Activated CD4-positive, alpha-beta memory T cell treated with anti-CD3 and anti-CD28 coated beads for 36 hours (primary cell): Measurements from ENCODE around the gene TMEM145. TPM values are rescaled to one million over a fixed set of nuclear protein-coding genes. Genes with fewer than 3 reads are reported as not detected.
A peak's percentile ranks its signal among the peaks of the same experiment; 100 is the strongest.
"Not testable (repeated sequence)": the region's sequence is repeated elsewhere in the genome, so short reads cannot be mapped to it uniquely, and the experiment has no call there.

Source experiments
- CTCF ChIA-PET: fragments of 350-600 bp; sonication (Branson Sonifier 250); formaldehyde crosslinking; loops from one replicate; lab custom pipeline; 2021; ENCODE audit warnings: antibody characterized with exemption, inconsistent platforms; lab: Charles Lee
- POLR2A ChIA-PET: fragments of 350-600 bp; sonication (Branson Sonifier 250); formaldehyde crosslinking; loops from one replicate; lab custom pipeline; 2021; ENCODE audit warnings: antibody characterized with exemption; lab: Charles Lee
- DNase-seq: peaks from one replicate; pipeline ENCODE4 v3.0.0-alpha.2; 2020
- H3K27ac Mint-ChIP-seq: one replicate; pipeline ENCODE4 v1.8.0; 2021; ENCODE audit warnings: mixed read lengths
- H3K27me3 Mint-ChIP-seq: one replicate; pipeline ENCODE4 v1.8.0; 2021; ENCODE audit warnings: mixed read lengths
- H3K36me3 Mint-ChIP-seq: one replicate; pipeline ENCODE4 v1.8.0; 2021; ENCODE audit warnings: mixed read lengths
- H3K4me1 Mint-ChIP-seq: one replicate; pipeline ENCODE4 v1.8.0; 2021; ENCODE audit warnings: low read depth, mixed read lengths
- H3K4me3 Mint-ChIP-seq: one replicate; pipeline ENCODE4 v1.8.0; 2021; ENCODE audit warnings: mild to moderate bottlenecking, mixed read lengths
- H3K9me3 Mint-ChIP-seq: one replicate; pipeline ENCODE4 v1.8.0; 2021; ENCODE audit warnings: mixed read lengths
- intact Hi-C: fragments of 100-400 bp; cut with micrococcal nuclease; formaldehyde crosslinking; loops from one replicate; pipeline ENCODE4 v1.15.1; 2023
- total RNA-seq, 2 experiments: library from RNA; stranded (reverse); gene quantifications; one replicate each; pipeline ENCODE4 v1.2.3, GENCODE V29; 2021

The TMEM145 gene
- total RNA-seq, result under 1 TPM in 1 of 2 experiments, not detected in 1; 0.29 TPM

- Mint-ChIP-seq H3K27me3 (peaks cover 30% of the 10 kb centered on the region), H3K4me1 (peaks cover 18% of the 10 kb centered on the region), H3K27ac (no peak within 1 kb of the TSS), H3K36me3 (no peaks in the 10 kb centered on the region), H3K9me3 (no peaks in the 10 kb centered on the region), H3K4me3 (peak within 1 kb of the TSS; percentile 58)
- POLR2A ChIA-PET, result no interaction called here
- peak; percentile 55 for DNase-seq
- CTCF ChIA-PET, result no interaction called here
- intact Hi-C loops, result no loop called here
Observed at GRCh38 chr19:42313096-42313839, at the start of gene TMEM145. Gene TMEM145, plus strand, starts transcription at chr19:42313309. Its CDS starts 68 bp downstream, at chr19:42313377.

DNA sequence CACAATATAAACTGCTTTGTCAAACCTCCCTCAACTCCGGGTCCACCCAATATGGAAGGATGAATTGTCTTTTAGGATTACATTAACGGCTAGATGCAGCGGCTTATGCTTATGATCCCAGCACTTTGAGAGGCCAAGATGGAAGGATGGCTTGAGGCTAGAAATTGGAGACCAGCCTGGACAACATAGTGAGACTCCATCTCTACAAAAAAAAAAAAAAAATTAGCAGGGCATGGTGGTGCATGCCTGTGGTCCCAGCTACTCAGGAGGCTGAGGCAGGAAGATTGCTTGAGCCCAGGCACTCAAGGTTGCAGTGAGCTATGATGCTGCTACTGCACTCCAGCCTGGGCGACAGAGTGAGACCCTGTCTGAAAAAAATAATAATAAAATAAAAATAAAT is 47.0 kb upstream of the TMEM145 start:
- H3K4me3 Mint-ChIP-seq, H3K36me3 Mint-ChIP-seq, H3K9me3 Mint-ChIP-seq, DNase-seq, H3K27ac Mint-ChIP-seq, H3K27me3 Mint-ChIP-seq, POLR2A ChIA-PET: not testable (repeated sequence)
- intact Hi-C loops, result loop anchor here (5.0 kb wide), 1 partner anchor 379 kb away; no protein-coding TSS in a partner anchor
- CTCF ChIA-PET, result interaction anchor here (0.7 kb wide), 1 partner anchor 134 kb away, joined by 3 read pairs; the partner anchor contains the start of gene POU2F2
- peaks cover 14% of the 10 kb centered on the region for H3K4me1 Mint-ChIP-seq

DNA sequence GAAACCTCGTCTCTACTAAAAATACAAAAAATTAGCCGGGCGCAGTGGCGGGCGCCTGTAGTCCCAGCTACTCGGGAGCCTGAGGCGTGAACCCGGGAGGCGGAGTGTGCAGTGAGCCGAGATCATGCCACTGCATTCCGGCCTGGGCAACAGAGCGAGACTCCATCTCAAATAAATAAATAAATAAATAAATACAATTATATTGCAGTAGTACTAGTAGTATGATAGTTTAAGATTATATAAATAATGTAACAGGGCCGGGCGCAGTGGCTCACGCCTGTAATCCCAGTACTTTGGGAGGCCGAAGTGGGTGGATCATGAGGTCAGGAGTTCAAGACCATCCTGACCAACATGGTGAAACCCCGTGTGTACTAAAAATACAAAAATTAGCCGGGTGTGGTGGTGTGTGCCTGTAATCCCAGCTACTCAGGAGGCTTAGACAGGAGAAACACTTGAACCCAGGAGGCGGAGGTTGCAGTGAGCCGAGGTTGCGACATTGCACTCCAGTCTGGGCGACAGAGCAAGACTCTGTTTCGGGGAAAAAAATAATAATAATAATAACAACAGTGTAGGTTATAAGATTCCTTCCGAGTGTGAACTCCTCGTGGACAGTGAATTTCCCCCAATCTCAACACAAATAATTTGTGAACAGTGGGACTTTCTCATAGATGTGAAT is 46.0 kb upstream of the TMEM145 start:
- POLR2A ChIA-PET, result interaction anchor here (1.0 to 1.4 kb wide), 2 partner anchors 13 to 24 kb away, joined by 3 to 5 read pairs; no protein-coding TSS in a partner anchor
- not testable (repeated sequence) for H3K4me3 Mint-ChIP-seq, DNase-seq, H3K27ac Mint-ChIP-seq, H3K9me3 Mint-ChIP-seq, H3K27me3 Mint-ChIP-seq, H3K36me3 Mint-ChIP-seq
- CTCF ChIA-PET, result interaction anchor here (0.7 to 1.1 kb wide), 3 partner anchors 12 to 135 kb away, joined by 3 to 5 read pairs (median 3); partner anchors contain the start of gene POU2F2
- intact Hi-C loops, result loop anchor here (5.0 kb wide), 1 partner anchor 380 kb away; no protein-coding TSS in a partner anchor
- H3K4me1 Mint-ChIP-seq, result peaks cover 20% of the 10 kb centered on the region

DNA sequence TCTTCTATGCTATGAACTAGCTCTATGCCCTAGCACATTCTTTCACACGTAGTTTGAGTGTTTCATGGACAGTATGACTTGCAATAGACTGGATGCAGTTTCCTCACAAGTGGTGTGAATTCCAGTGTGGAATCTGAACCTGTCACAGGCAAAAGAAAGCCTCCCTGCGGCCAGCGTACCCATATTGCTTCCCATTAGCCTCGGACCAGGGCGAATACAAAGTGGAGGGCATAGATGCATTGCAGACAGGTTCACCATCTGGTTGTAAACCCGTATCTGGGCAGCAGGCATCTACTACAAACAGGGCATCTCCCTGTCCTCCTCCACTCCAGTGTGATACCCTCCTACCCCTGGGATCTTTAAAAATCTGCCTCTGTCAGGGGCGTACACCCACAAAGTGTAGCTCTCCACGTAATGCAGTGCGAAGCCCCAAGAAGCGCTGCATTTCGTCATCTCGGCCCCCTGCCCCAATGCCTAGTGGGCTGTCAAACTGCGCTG is 45.4 kb upstream of the TMEM145 start:
- peaks cover 20% of the 10 kb centered on the region for H3K4me1 Mint-ChIP-seq
- H3K4me3 Mint-ChIP-seq, result no peak overlapping the region
- DNase-seq, result no peak
- ChIA-PET POLR2A (interaction anchor here (1.0 to 1.4 kb wide), 2 partner anchors 12 to 24 kb away, joined by 3 to 5 read pairs; no protein-coding TSS in a partner anchor), CTCF (interaction anchor here (1.0 to 1.1 kb wide), 2 partner anchors 12 to 82 kb away, joined by 3 to 5 read pairs; no protein-coding TSS in a partner anchor)
- intact Hi-C loops, result loop anchor here (1.0 to 5.0 kb wide), 6 partner anchors 12 to 380 kb away; partner anchors contain the start of genes DEDD2, ERF and ZNF574
- H3K9me3 Mint-ChIP-seq, result no peaks in the 10 kb centered on the region
- H3K27ac Mint-ChIP-seq, result no peak overlapping the region
- peaks cover 5% of the 10 kb centered on the region for H3K36me3 Mint-ChIP-seq
- H3K27me3 Mint-ChIP-seq, result no peaks in the 10 kb centered on the region

GRCh38 chr19:42268142-42268703 is 44.9 kb upstream of the TMEM145 start:
- POLR2A ChIA-PET, result interaction anchor here (1.0 to 1.4 kb wide), 2 partner anchors 11 to 25 kb away, joined by 3 to 5 read pairs; no protein-coding TSS in a partner anchor
- CTCF ChIA-PET, result interaction anchor here (1.1 kb wide), 1 partner anchor 83 kb away, joined by 3 read pairs; no protein-coding TSS in a partner anchor
- Mint-ChIP-seq H3K36me3 (peaks cover 6% of the 10 kb centered on the region), H3K4me1 (peaks cover 20% of the 10 kb centered on the region), H3K27me3 (no peaks in the 10 kb centered on the region), H3K9me3 (no peaks in the 10 kb centered on the region), H3K27ac (no peak overlapping the region), H3K4me3 (no peak overlapping the region)
- intact Hi-C loops, result loop anchor here (1.0 to 5.0 kb wide), 6 partner anchors 13 to 381 kb away; partner anchors contain the start of genes DEDD2, ERF and ZNF574
- peak; percentile 99 for DNase-seq

DNA sequence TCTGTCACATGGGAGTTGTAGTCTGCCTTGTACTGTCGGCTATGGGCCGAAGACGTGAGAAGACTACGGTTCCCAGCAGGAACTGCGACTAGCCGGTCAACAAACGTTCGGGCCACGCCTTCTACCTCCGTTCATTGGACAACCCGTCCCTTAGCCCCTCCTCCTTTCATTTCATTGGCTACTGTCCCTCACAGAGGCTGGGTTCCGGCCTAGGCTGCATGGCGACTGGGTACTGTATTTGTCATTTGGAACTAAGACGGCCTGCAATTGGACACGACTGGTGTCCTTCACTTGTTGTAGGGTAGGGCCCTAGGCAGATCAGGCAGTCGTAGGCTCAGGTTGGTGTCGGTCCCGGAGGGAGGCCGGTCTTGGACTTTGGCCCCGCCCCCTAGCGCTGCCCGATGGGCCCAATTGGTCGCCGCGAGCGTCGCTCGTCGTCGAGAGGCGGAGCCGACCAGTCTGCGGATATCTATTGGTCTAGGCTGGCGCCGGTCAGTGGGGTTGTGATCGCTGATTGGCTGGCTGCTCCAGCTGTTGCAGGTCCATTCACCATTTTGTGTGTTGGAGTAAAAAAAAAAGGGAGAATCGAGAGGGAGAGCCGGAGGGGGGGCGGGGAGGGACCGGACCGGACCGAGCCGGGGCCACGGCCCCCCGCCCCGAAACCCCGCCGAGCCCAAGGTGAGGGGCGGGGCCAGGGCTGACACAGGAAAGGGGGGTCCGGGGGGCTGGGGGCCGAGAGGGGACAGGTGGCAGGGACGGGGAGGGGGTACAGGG is 44.2 kb upstream of the TMEM145 start, which contains the start of gene CIC:
Gene CIC (plus strand): TSS at position 549 of the 774 bp plus-strand sequence. CDS start 2,532 bp downstream, outside the sequence.
- Mint-ChIP-seq H3K27ac (no peak within 1 kb of the TSS), H3K36me3 (peaks cover 11% of the 10 kb centered on the region), H3K9me3 (no peaks in the 10 kb centered on the region), H3K27me3 (no peaks in the 10 kb centered on the region), H3K4me1 (peaks cover 23% of the 10 kb centered on the region), H3K4me3 (no peak within 1 kb of the TSS)
- POLR2A ChIA-PET, result interaction anchor here (1.0 to 2.0 kb wide), 2 partner anchors 9 to 22 kb away, joined by 3 to 7 read pairs; no protein-coding TSS in a partner anchor
- intact Hi-C loops, result loop anchor here (1.0 to 5.0 kb wide), 6 partner anchors 14 to 382 kb away; partner anchors contain the start of genes DEDD2, ERF and ZNF574
- peak; percentile 99 for DNase-seq
- CTCF ChIA-PET, result interaction anchor here (2.3 to 2.6 kb wide), 2 partner anchors 11 to 24 kb away, joined by 10 to 48 read pairs; no protein-coding TSS in a partner anchor

DNA sequence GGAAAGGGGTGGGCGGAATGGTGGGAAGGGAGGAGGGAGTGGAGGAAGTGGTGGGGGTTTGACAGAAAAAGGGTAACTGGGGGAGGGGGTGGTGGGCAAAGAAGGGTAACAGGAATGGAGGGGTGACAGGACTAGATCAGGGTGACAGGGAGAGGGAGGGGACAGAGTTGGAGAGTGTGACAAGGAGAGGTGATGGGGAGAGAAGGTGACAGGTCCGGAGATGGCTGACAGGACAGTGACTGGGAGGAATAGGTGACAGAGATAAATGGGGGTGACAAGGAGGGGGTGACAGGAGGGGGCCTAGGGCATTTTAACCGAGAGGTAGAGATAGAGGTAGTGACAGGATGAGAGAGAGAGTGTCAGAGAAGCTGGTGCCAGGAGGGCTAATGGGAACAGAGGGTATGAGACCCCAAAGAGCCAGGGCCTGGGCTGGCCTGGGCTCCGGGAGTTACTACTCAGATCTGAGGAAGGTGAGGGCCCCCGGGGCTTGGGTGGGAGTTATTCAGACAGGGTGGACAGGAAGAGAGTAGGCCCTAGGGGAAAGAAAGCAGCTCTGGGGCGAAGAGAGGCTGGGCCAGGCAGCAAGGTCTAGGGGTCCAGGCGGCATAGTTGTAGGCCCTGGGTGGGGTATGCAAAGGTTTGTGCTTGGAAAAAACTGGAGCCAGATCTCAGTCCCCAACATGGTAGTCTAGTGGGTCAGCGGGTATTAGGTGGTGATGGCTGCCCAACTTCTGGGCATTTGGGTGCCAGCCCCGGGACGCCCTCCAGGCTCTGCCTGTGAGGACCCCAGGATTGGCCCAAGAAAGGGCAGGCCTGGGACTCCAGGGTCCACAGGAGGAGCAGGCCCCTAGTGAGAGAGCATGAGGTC is 43.4 kb upstream of the TMEM145 start:
- no peak for DNase-seq
- Mint-ChIP-seq H3K4me1 (peaks cover 24% of the 10 kb centered on the region), H3K9me3 (no peaks in the 10 kb centered on the region), H3K36me3 (peaks cover 14% of the 10 kb centered on the region), H3K27me3 (no peaks in the 10 kb centered on the region), H3K27ac (no peak overlapping the region), H3K4me3 (no peak overlapping the region)
- intact Hi-C loops, result loop anchor here (5.0 kb wide), 1 partner anchor 382 kb away; no protein-coding TSS in a partner anchor
- CTCF ChIA-PET, result interaction anchor here (1.4 to 2.6 kb wide), 5 partner anchors 10 to 27 kb away, joined by 4 to 48 read pairs (median 7); partner anchors contain the start of gene GSK3A
- POLR2A ChIA-PET, result interaction anchor here (1.0 to 2.0 kb wide), 9 partner anchors 8 to 52 kb away, joined by 3 to 15 read pairs (median 6); partner anchors contain the start of genes DEDD2, ERF and GSK3A

DNA sequence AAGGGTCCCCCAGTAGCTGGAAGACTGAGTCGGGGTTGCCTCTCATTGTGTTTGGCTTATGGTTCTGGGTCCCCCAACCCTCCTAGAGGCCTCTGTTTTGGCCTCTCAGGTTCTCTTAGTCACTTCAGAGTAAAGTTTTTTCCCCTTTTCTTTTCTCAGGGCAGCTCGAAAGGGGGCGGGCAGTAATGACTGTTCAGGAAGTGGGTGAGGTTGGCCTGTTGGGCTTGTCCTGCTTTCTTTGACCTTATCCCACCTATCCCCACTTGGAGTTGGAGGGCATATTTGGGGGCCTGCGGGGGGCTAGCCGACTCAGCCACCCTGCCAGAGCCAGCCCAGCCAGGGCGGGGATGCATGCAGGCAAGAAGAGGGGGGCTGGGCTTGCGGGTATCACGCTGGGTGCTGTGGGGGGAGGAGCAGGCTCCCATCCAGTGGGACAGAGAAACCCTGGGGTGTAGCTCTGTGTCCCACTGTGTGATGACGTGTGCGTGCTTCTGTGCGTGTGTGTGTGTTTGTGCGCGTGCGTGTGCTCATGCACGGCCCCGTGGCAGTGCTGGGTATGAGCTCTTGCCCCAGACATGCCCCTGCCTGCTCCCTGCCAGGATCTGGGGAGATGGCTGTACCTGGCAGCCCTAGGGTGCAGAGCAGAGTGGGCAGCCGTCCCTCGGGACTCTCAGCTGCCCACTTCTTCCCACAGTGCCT is 42.6 kb upstream of the TMEM145 start:
- no peaks in the 10 kb centered on the region for H3K9me3 Mint-ChIP-seq

GRCh38 chr19:42271045-42271419 is 42.1 kb upstream of the TMEM145 start:
- DNase-seq, result no peak
- Mint-ChIP-seq H3K4me1 (peaks cover 35% of the 10 kb centered on the region), H3K27me3 (no peaks in the 10 kb centered on the region), H3K27ac (no peak overlapping the region), H3K4me3 (no peak overlapping the region), H3K9me3 (no peaks in the 10 kb centered on the region), H3K36me3 (peaks cover 19% of the 10 kb centered on the region)
- intact Hi-C loops, result no loop called here
- ChIA-PET CTCF (interaction anchor here (0.9 to 2.6 kb wide), 7 partner anchors 9 to 168 kb away, joined by 3 to 48 read pairs (median 7); partner anchors contain the start of gene GSK3A), POLR2A (interaction anchor here (0.6 to 2.0 kb wide), 10 partner anchors 8 to 104 kb away, joined by 3 to 15 read pairs (median 6); partner anchors contain the start of genes DEDD2 and GSK3A)

More for the DNA sequence above, 42.6 kb upstream of the TMEM145 start:
- Mint-ChIP-seq H3K27me3 (no peaks in the 10 kb centered on the region), H3K36me3 (peaks cover 19% of the 10 kb centered on the region), H3K4me3 (no peak overlapping the region), H3K27ac (no peak overlapping the region), H3K4me1 (peaks cover 31% of the 10 kb centered on the region)
- intact Hi-C loops, result no loop called here
- DNase-seq, result peak; percentile 80
- ChIA-PET POLR2A (interaction anchor here (0.6 to 2.0 kb wide), 11 partner anchors 9 to 95 kb away, joined by 3 to 15 read pairs (median 5); partner anchors contain the start of genes DEDD2, ERF and GSK3A), CTCF (interaction anchor here (0.9 to 2.6 kb wide), 7 partner anchors 9 to 168 kb away, joined by 3 to 48 read pairs (median 7); partner anchors contain the start of gene GSK3A)
